B cell (primary cell): ENCODE results near the gene SEC14L1. TPM values are rescaled to one million over a fixed set of nuclear protein-coding genes. Genes with fewer than 3 reads are reported as not detected.
A peak's percentile ranks its signal among the peaks of the same experiment; 100 is the strongest.

Experiments
- ATAC-seq: fragments of 200-7000 bp; cut with Tn5 transposase; one replicate; pipeline ENCODE4 v1.10.0; 2021; ENCODE audit warnings: low read depth, mild to moderate bottlenecking, moderate number of reproducible peaks, moderate library complexity
- CTCF ChIA-PET: fragments of 350-600 bp; sonication (Branson Sonifier 250); formaldehyde crosslinking; loops from one replicate; lab custom pipeline; 2021; ENCODE audit warnings: antibody characterized with exemption, inconsistent platforms; lab: Charles Lee
- POLR2A ChIA-PET: fragments of 350-600 bp; sonication (Branson Sonifier 250); formaldehyde crosslinking; loops from one replicate; lab custom pipeline; 2021; ENCODE audit warnings: antibody characterized with exemption; lab: Charles Lee
- DNase-seq: peaks from one replicate; pipeline ENCODE4 v3.0.0; 2013
- H2AFZ ChIP-seq: 2 replicates; pipeline ENCODE4 v1.6.1; 2012; ENCODE audit warnings: mild to moderate bottlenecking, low read depth, low read length; ENCODE audit not compliant: insufficient read depth, poor library complexity, severe bottlenecking
- H3K27ac ChIP-seq, 2 donors: 1 replicate in 1 of 2; 2 replicates in 1 of 2; pipeline ENCODE4 v1.5.1; 2012 to 2013; ENCODE audit warnings: low read length in 2 of 2, mild to moderate bottlenecking in 2 of 2, moderate library complexity in 1 of 2
- H3K27me3 ChIP-seq, 4 experiments: fragments of 200-600 bp in 1 of 4; sonication (generic) in 1 of 4; replicated peaks in 1 of 4; 1 replicate in 2 of 4; 2 replicates in 2 of 4; pipeline versions ENCODE4 v1.6.1 to v1.7.0; 2013 to 2016; ENCODE audit warnings: low read length in 3 of 4, mild to moderate bottlenecking in 2 of 4, mixed read lengths in 1 of 4, moderate library complexity in 1 of 4; ENCODE audit not compliant: insufficient read depth in 4 of 4, control insufficient read depth in 3 of 4; ENCODE audit errors: control extremely low read depth in 1 of 4
- H3K36me3 ChIP-seq, 2 experiments: replicated peaks in 1 of 2; 1 replicate in 1 of 2; 2 replicates in 1 of 2; pipeline versions ENCODE4 v1.6.1 to v1.7.1; 2013; ENCODE audit warnings: low read length in 1 of 2; ENCODE audit not compliant: insufficient read depth in 2 of 2, control insufficient read depth in 1 of 2; ENCODE audit errors: control extremely low read depth in 1 of 2, extremely low read depth in 1 of 2
- H3K4me1 ChIP-seq, 2 donors: fragments of 200-600 bp in 1 of 2; sonication (generic) in 1 of 2; 1 replicate in 1 of 2; 2 replicates in 1 of 2; pipeline versions ENCODE4 v1.5.1 to v1.6.1; 2013 to 2017; ENCODE audit warnings: low read length in 2 of 2; ENCODE audit not compliant: control insufficient read depth in 2 of 2, insufficient read depth in 2 of 2
- H3K4me2 ChIP-seq: replicated peaks from 2 replicates; pipeline ENCODE3; 2012; ENCODE audit warnings: mild to moderate bottlenecking, low read depth, low read length; ENCODE audit not compliant: poor library complexity, severe bottlenecking
- H3K4me3 ChIP-seq, 5 experiments: fragments of 200-600 bp in 1 of 5; sonication (generic) in 1 of 5; 1 replicate in 3 of 5; 2 replicates in 2 of 5; pipeline versions ENCODE4 v1.5.1 to v1.7.0; 2011 to 2016; ENCODE audit warnings: low read length in 4 of 5, mild to moderate bottlenecking in 4 of 5, low read depth in 2 of 5, control low read depth in 1 of 5, moderate library complexity in 1 of 5; ENCODE audit not compliant: insufficient read depth in 1 of 5; ENCODE audit errors: control extremely low read depth in 1 of 5, extremely low read depth in 1 of 5
- H3K79me2 ChIP-seq: fragments of 200-600 bp; sonication (generic); one replicate; pipeline ENCODE4 v1.6.0; 2016; ENCODE audit warnings: low read length; ENCODE audit not compliant: control insufficient read depth, insufficient read depth
- H3K9ac ChIP-seq: fragments of 200-600 bp; sonication (generic); 2 replicates; pipeline ENCODE4 v1.6.1; 2017; ENCODE audit warnings: mild to moderate bottlenecking, low read length, moderate library complexity
- H3K9me3 ChIP-seq, 3 donors: one replicate each; pipeline versions ENCODE4 v1.6.1 to v1.7.1; 2013; ENCODE audit warnings: low read length in 2 of 3; ENCODE audit not compliant: control insufficient read depth in 2 of 3, insufficient read depth in 1 of 3; ENCODE audit errors: control extremely low read depth in 1 of 3
- H4K20me1 ChIP-seq: 2 replicates; pipeline ENCODE4 v1.6.0; 2012; ENCODE audit warnings: mild to moderate bottlenecking, low read length; ENCODE audit not compliant: insufficient read depth, control insufficient read depth, poor library complexity, severe bottlenecking
- H3K27ac Mint-ChIP-seq: one replicate; pipeline ENCODE4 v1.8.0; 2021; ENCODE audit warnings: mixed read lengths
- H3K27me3 Mint-ChIP-seq: one replicate; pipeline ENCODE4 v1.8.0; 2021; ENCODE audit warnings: mixed read lengths
- H3K4me1 Mint-ChIP-seq: one replicate; pipeline ENCODE4 v1.8.0; 2021; ENCODE audit warnings: mixed read lengths
- H3K4me3 Mint-ChIP-seq: one replicate; pipeline ENCODE4 v1.8.0; 2021; ENCODE audit warnings: mixed read lengths
- H3K9me3 Mint-ChIP-seq: one replicate; pipeline ENCODE4 v1.8.0; 2022; ENCODE audit warnings: mixed read lengths; ENCODE audit not compliant: insufficient read depth
- CTCF ChIP-seq: fragments of 200-600 bp; IDR thresholded peaks from one replicate; pipeline ENCODE4 v1.8.0; 2022; ENCODE audit warnings: antibody characterized with exemption, mild to moderate bottlenecking
- EZH2 ChIP-seq: IDR thresholded peaks from 2 replicates; pipeline ENCODE4 v1.6.1; 2012; ENCODE audit warnings: borderline replicate concordance, low read depth, mild to moderate bottlenecking, moderate library complexity, low read length; ENCODE audit not compliant: insufficient read depth, poor library complexity, severe bottlenecking
- WGBS: methylation state at CpG from one replicate; pipeline ENCODE4 v1.1.5; 2013; ENCODE audit warnings: missing lambda C conversion rate; ENCODE audit not compliant: insufficient coverage; 5-methylcytosine and 5-hydroxymethylcytosine counted together
- intact Hi-C: fragments of 100-400 bp; cut with micrococcal nuclease; formaldehyde crosslinking; loops from one replicate; pipeline ENCODE4 v1.10.0; 2022
- polyA plus RNA-seq: library from polyadenylated mRNA; depleted of rRNA; stranded (reverse); fragments of >200 nt; gene quantifications from 2 replicates; pipeline ENCODE4 v1.2.3, GENCODE V29; 2012
- total RNA-seq, 2 donors: library from RNA; stranded (reverse); fragments of 120-200 nt in 1 of 2; gene quantifications; 1 replicate in 1 of 2; 2 replicates in 1 of 2; pipeline versions ENCODE4 v1.2.3 to v1.2.4, GENCODE V29; 2013 to 2022

Gene SEC14L1
- total and polyA plus RNA-seq, 2 donors (not counting 1 experiment from before 2014, with no cell fraction given) = 37.7 to 103 TPM

DNA sequence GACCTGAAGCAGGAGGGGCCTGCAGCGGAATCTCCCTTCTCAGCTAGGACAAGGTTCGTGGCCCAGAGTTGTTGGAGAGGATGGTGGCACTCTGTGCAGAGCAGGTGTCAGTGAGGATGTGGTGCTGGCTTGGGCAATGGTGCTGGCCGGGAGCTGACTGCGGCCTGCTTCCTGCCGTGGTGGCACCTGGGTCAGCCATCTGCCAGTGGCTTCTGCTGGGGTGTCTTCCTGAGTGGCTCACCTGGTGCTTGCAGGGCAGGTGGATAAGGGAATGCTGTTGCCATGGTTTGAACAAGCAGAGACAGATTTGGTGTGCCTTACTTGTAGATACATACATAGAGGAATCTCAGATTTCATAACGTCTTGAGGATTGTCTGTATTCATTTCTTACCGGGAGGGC lies 69.6 kb downstream of the SEC14L1 start:
- H3K27me3 ChIP-seq = peaks cover 0 to 4% (median 0%) of the 10 kb centered on the region in 4 experiments
- H2AFZ ChIP-seq = no peak overlapping the region
- no peak for DNase-seq
- TF ChIP-seq EZH2 (no peak), CTCF (no peak)
- H4K20me1 ChIP-seq = peaks cover 78% of the 10 kb centered on the region
- H3K9ac ChIP-seq = no peak overlapping the region
- Mint-ChIP-seq H3K4me3 (no peak overlapping the region), H3K9me3 (no peaks in the 10 kb centered on the region), H3K4me1 (peaks cover 59% of the 10 kb centered on the region), H3K27ac (no peak overlapping the region), H3K27me3 (no peaks in the 10 kb centered on the region)
- H3K9me3 ChIP-seq = no peaks in the 10 kb centered on the region
- ChIA-PET CTCF (interaction anchor here (3.7 kb wide), 1 partner anchor 125 kb away, joined by 15 read pairs; no protein-coding TSS in a partner anchor), POLR2A (no interaction called here)
- H3K4me3 ChIP-seq = no peak overlapping the region
- peaks cover 9% of the 10 kb centered on the region for H3K79me2 ChIP-seq
- H3K27ac ChIP-seq = no peak overlapping the region
- intact Hi-C loops = loop anchor here (5.0 kb wide), 2 partner anchors 103 to 123 kb away; no protein-coding TSS in a partner anchor
- 77% methylated on average over 7 of the region's 7 CpGs for WGBS
- H3K4me1 ChIP-seq = peaks cover 39 to 47% of the 10 kb centered on the region in 2 donors
- no peak overlapping the region for H3K4me2 ChIP-seq
- H3K36me3 ChIP-seq = peaks cover 1 to 92% of the 10 kb centered on the region in 2 experiments
- ATAC-seq = no peak

GRCh38 chr17:77210946-77211541 lies 70.3 kb downstream of the SEC14L1 start:
- peaks cover 39% of the 10 kb centered on the region in 2 donors for H3K4me1 ChIP-seq
- peaks cover 0 to 4% (median 0%) of the 10 kb centered on the region in 4 experiments for H3K27me3 ChIP-seq
- ChIA-PET POLR2A (no interaction called here), CTCF (interaction anchor here (0.5 to 3.7 kb wide), 6 partner anchors 37 to 155 kb away, joined by 3 to 15 read pairs (median 4); no protein-coding TSS in a partner anchor)
- H3K27me3 Mint-ChIP-seq = no peaks in the 10 kb centered on the region
- H3K36me3 ChIP-seq = peaks cover under 1 to 87% of the 10 kb centered on the region in 2 experiments
- TF ChIP-seq EZH2 = no peak
- H3K9ac ChIP-seq = no peak overlapping the region
- H2AFZ ChIP-seq = no peak overlapping the region
- ATAC-seq (no peak), DNase-seq (no peak)
- H3K4me3 ChIP-seq = no peak overlapping the region
- peak overlapping the region; percentile 73 for H3K4me3 Mint-ChIP-seq
- peak overlapping the region; percentile 65 for H3K4me2 ChIP-seq
- intact Hi-C loops = loop anchor here (5.0 kb wide), 2 partner anchors 104 to 124 kb away; no protein-coding TSS in a partner anchor
- H3K79me2 ChIP-seq = peaks cover 9% of the 10 kb centered on the region
- 96% methylated on average over 18 of the region's 22 CpGs for WGBS
- H3K27ac ChIP-seq = no peak overlapping the region
- peak overlapping the region; percentile 26 for H3K27ac Mint-ChIP-seq
- H4K20me1 ChIP-seq = peaks cover 78% of the 10 kb centered on the region
- no peaks in the 10 kb centered on the region for H3K9me3 Mint-ChIP-seq
- peaks cover 55% of the 10 kb centered on the region for H3K4me1 Mint-ChIP-seq
- H3K9me3 ChIP-seq = no peaks in the 10 kb centered on the region
